GM19455 (cell line): ENCODE data around the gene CDY1.
"Not testable (repeated sequence)": the region's sequence is repeated elsewhere in the genome, so short reads cannot be mapped to it uniquely, and the experiment has no call there.

Experiments
- ATAC-seq: cut with Tn5 transposase; IDR thresholded peaks from one replicate; pipeline ENCODE4 v1.9.1; 2021; ENCODE audit not compliant: unreplicated experiment

Gene CDY1

DNA sequence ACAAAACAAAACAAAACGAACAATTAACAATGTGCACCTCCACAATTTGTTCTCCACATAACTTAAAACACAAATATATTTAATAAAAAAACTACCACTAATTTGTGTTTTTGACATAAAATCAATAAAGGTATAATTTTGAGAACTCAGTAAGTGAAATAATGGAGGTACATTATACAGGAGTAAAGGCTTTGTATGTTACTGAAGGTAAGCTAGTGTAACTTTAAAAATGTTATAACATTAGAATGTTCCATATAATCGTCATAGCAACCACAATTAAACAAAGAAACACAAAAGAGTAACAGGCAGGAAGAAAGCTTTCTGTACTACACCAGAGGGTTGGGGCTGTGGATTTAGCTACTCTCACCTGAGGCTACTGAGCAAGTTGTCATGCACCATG lies at the start of gene CDY1:
TSS of gene CDY1 (plus strand) at position 301 of the 400 bp plus-strand sequence. CDS start 326 bp downstream, outside the sequence.
- ATAC-seq = not testable (repeated sequence)

- ATAC-seq = not testable (repeated sequence)
These were observed 28.6 kb upstream of the CDY1 start for GRCh38 chrY:25593336-25593735.

GRCh38 chrY:25620209-25620608 lies 1.7 kb upstream of the CDY1 start:
- not testable (repeated sequence) for ATAC-seq

GRCh38 chrY:25626524-25626923 lies 4.6 kb downstream of the CDY1 start:
- not testable (repeated sequence) for ATAC-seq

- ATAC-seq = not testable (repeated sequence)
These were observed 8.6 kb downstream of the CDY1 start for GRCh38 chrY:25630383-25631112.

GRCh38 chrY:25639852-25640251 lies 17.9 kb downstream of the CDY1 start:
- ATAC-seq = not testable (repeated sequence)

GRCh38 chrY:25643024-25643915 lies 21.4 kb downstream of the CDY1 start:
- ATAC-seq = not testable (repeated sequence)
